Fibroblast of skin of back (primary cell): ENCODE data around the gene MYOM3. TPM values are rescaled to one million over a fixed set of nuclear protein-coding genes. Genes with fewer than 3 reads are reported as not detected.

Experiments
- DNase-seq: peaks from one replicate; pipeline ENCODE4 v3.0.0-alpha.2; 2013
- polyA plus RNA-seq, 2 experiments: library from polyadenylated mRNA; unstranded; fragments of 120-200 nt; gene quantifications; one replicate each; pipeline ENCODE4 v1.2.1, GENCODE V29; 2013; ENCODE audit not compliant: insufficient read length in 2 of 2

The MYOM3 gene
- 0.73 TPM for polyA plus RNA-seq (2013, experiment 1 of 2; ENCODE audit: insufficient read length)
- 1.1 TPM for polyA plus RNA-seq (2013, experiment 2 of 2; ENCODE audit: insufficient read length)

DNA sequence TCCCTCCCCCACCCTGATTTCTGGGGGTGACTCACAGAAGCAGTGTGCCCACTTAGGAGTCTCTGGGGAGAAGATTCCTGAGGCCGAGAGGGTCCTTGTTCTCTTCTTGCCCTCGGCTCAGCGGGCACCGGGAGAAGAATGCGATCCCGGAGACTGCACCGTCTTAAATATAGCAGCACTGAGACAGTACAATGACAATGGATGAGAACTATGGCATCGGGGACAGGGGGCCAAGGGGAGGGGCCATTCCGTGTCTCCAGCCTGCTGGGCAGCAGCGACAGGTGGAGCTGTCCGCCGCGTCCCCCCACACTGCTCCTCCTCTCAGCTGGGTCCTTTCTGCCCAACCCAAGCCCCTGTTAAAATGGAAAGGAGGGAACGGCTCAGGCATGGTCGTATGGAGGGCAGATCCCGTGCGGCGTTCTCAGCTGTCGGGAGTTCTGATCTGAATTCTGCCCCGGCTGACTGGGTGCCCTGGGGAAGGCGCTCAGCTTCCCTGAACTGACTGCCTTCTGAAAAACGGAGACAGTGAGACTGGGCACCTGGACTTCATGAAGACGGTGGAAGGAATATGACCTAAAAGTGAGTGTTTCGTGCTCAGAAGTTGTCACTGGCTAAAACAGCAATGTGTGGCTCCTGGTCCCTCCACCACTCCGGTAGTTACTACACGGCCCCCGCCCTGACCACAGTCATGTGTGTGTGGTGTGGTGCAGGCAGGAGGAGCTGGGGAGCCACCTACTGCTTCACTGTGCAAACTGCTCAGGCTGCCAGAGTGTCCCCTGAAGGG, at the start of gene MYOM3:
TSS of gene MYOM3 (minus strand) at position 140 of the 784 bp plus-strand sequence. CDS start 3,499 bp downstream, outside the sequence.
- peak; percentile 73 for DNase-seq

DNA sequence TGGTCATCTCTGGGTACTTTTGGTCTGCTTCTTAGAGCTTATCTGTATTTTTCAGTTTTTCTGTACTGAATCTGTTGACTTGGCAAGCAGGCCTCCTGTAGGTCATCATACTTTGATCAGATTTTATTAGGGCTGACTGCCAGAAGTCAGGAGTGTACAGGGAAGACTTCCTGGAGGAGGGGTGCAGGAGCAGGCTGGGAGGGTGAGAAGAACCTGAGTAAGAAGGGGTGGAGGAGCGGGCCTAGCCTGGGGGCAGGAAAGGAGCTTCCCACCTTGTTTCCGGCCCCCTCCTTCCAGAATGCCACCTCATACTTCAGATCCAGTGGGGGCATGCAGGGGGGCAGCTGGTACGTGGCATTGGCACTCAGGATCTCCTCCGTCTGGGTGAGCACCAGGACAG, 49.3 kb upstream of the MYOM3 start:
- no peak for DNase-seq

DNA sequence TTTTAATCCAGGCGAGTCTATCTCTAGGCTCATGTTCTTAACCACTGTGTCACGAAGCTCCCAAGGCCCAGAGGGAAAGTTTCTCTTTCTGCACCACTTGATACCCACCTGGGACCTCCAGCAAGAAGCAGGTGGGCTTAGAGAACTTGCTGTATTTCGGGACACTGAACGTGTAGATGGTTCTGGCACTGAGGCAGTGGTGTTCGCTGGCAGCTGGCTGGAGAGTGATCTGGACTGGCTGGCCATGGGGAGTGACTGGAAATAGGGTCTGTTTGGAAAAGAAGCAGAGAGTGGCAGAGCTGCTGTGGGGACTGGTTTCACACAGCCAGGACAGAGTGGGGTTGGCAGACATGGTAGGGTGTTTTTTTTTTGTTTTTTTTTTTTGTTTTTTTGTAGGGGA, 47.4 kb upstream of the MYOM3 start:
- DNase-seq, result no peak

DNA sequence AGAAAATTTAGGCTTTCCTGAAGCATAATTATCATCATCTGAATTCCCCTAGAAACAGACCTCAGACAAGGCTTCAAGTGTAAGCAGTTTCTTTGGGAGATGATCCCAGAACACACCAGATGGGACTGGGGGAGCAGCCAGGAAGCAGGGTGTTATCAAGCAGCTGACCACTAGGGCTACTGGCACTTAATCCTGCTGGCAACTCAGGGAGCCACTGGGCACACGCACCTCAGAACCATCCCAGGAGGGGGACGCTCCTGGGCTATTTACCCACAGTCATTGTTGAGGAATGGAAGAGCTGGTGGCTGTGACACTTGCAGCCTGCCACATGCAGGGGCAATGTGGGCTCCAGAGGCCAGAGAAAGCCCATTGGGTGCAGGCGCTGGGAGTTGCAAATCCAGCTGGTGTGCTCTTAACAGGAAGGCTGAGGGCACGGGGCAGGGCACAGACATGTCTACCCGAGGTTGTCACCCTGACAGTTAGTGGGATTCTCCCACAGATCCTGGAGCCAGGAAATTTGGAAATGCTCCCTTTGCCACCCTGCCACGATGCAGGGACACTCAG, 46.1 kb upstream of the MYOM3 start:
- DNase-seq, result peak; percentile 5

DNA sequence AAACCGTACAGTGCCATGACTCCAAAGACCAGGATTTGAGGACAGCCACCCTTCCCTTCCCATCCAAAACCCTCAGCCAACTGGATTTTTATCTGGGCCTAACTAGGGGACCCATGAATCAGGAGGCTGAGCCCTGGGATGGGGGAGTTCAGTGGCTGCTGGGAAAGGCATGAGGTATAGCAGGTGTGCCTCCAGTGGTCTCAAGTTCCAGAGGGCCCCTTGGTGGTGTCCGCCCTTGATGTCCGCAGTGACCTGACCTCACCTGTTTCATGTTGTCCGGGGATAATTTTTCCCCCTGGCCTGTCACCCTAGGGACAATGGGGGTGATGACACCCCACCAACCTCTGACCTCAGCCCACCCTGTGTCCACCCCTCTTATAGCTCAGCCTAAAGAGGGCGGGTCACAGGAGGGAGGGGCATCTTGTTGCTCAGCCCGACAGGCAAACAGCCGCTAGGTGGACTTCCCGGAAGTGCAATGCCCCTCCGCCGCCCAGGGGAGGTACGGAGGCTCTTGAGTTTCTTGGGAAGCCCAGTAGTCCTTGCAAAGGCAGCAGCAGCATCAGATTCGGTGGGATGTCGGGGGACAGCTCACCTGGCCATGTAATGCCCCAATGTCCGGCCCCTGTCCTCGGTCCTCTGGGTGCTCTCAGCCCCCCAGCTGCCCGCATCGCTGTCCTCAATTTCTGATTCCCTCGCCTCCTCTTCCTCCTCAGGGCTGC, 44.8 kb upstream of the MYOM3 start:
- DNase-seq, result no peak

DNA sequence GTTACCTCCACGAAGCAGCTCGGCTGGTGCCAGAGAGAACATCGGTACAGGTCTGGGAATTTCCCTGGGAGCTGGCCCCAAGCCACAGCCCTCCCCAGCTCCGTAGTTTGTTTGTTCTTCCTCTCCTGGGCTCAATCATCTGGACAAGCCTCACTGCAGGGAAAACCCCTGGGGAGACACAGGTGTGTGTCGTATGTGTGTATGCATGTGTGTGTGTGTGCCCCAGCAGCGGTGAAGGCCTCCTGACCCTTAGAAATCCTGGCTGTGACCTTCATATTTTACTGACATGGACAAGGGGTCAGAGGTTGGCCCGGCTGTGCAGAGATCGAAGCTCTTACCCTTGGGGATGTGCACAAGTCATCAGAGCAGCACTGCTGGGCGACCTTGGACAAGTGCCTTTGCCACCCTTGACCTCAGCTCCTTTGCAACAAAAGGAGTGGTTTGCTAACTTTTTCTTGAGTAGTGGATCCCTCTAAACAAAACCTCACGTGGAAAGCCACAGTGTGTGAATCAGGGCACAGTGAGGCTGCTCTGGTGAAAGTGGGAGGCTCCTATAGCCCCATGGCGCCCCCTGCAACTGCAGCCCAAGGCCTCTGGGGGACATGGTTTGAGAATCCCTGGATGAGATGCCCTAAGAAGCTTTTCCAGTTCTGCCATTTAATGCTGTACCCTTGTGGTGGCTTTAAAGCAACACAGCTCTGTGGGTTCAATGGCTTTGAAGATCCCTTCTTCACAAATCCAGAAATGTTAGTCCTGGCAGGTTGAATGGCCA, 43.3 kb upstream of the MYOM3 start:
- DNase-seq, result no peak

DNA sequence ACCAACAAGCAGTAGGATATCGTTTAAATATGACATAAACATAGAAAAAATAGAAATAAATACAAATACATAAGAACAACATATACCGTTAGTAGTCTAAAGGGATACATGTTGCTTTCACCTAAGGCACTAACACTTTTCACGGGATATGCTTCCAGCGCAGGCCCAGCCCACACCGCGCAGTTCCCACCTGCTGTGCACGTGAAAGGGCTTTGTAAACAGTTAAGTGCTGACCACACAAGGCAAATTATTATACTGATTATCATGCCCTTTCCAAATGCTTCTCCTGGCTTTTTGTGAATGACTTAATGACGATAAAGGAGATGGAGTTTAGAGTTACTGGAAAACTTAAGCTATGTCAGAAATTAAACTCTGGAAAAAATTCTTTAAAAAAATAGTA, 42.3 kb upstream of the MYOM3 start:
- no peak for DNase-seq

DNA sequence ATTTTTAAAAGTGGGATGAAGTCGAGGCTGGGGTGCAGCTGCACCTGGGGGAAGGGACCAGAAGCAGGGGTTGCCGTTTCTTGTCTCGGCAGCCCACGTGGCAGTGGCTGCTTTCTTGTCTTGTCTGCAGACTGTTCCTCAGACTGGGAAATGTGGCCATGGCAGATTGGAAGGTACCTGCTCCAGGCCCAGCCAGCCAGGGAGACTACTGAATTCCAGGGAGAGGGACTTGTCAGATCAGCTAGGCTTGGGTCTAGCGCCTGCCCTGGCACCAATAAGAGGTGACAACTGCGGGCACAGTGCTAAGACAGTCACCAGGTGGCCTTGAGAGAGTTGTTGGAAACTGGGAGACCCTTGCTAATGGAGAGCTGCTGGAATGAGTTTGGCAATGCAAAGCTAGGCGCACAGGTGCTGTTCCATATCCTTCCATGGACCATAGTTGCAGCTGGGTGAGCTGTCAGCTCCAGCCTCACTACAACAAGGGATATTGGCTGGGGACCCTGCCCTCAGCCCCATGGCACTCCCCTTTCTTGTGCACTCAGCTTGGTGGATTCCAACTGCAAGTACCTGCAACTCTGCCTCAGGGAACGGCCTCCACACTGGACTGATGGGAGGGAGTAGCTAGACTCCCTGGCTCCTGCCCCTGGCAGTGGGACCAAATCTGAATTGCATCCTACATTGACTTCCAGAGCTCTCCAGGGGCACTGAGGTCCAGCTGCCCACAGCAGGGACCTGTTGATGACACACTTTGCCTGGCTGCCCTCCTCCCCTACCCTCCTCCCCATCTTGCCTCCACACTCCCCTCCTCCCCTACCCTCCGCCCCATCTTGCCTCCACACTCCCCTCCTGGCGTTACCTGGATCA, 40.9 kb upstream of the MYOM3 start:
- no peak for DNase-seq

DNA sequence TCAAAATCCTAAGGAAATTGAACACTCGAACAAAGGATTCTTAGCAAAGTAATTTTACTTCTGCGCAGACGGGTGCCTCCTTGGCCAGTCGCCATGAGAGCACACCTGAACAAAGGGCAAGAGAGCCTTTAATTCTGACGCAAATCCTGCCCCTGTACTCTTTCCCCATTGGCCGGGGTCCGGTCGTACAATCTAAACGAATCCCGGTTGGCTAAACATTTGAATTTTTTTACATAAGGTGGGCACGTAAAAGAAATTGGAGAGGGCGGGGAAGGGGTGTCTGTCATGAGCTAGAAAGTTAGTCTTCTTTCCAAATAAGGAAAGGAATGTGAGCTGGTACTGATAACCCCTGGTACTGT, 39.2 kb upstream of the MYOM3 start:
- DNase-seq, result no peak

DNA sequence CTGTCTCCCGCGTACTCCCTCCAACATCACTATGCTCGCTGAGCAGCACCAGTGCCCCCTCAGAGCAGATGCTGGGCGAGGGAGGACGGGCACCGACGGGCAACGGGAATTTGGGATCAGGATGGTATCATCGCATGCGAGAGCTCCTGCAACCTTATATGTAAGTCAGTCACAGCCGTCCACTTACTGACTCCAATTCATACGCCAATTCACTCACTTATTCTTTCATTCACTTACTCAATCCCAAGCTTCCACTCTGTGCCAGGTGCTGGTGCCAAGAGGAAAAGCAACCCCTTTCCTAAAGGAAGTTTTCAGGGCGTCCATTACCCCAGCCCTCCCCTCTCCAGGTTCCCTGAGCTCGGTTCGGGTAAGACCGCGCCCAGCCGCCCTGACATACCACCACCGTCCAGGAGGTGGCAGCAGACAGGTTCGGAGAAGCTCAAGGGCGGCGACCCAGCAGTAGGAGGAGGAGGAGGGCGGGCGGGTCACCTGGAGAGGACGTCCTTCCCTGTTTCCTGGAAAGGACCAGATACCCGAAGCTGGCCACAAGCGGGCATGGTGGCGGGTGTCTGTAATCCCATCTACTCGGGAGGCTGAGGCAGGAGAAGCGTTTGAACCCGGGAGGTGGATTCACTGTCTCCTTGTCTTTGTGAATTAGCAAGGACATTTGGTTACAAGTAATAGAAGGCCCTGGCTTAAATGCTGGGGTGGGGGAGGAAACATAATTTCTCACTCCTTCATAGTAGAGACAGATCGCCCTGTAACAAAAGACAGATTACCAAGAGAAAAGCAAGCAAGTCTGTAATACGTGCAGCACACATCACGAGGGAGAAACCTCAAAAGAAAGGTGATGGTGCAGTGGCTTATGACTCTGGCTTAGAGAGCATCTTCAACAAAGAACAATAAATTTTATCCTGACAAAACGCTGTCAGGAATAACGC, 38.6 kb upstream of the MYOM3 start:
- DNase-seq, result peak; percentile 69

DNA sequence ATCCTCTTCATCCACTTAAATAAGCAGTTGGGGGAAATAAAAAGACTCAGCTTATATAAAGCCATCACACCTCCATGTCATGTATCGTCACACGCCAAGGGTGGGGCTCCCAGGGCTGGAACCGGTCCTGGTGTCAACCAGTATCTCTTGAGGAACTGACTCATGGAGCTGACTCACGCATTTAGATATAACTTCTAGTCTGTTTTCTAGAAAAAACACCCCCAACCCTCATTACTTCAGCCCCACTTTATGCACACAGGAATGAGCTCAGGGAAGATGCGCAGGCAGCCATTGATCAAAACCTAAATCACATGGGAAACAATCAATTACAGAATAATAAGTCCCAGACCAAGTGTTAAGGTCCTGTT, 37.9 kb upstream of the MYOM3 start:
- DNase-seq, result peak; percentile 79

DNA sequence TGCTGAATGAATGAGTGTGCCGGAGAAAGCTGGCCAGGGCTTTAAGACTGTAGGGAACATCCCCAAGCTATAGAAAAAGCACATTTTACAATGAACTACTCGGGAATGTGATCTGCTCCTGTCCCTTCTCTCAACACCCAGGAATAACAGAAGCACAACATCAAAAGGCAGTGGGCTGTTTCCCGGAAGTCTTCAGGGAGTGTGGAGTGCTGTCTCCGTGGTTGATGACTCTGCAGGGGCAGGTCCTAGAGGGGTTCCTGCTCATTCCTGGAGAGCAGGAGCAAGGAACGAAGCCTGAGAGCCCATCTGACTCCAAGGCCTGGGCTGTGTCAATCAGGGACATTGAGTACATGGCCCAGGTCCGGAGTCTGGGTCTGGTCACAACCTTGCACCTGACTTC, 35.9 kb upstream of the MYOM3 start:
- DNase-seq, result no peak

DNA sequence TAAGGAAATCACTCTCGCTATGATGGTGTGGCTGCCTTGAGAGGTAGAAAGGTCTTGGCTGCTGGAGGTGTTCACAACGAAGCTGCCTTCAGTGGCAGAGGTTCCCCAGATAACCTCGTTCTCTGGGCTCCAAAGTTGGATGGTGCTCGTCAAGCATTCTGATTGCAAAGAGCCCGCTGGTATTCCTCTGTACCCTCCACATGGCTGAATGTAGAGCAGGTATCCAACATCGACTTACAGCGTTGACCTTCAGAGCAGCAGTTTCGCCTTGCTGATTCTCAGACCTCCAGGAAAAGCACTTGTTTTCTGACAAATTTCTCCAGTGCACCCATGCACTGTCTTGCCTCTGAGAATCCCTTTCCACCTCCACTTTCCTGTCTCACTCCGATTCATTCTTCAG, 35.3 kb upstream of the MYOM3 start:
- no peak for DNase-seq

DNA sequence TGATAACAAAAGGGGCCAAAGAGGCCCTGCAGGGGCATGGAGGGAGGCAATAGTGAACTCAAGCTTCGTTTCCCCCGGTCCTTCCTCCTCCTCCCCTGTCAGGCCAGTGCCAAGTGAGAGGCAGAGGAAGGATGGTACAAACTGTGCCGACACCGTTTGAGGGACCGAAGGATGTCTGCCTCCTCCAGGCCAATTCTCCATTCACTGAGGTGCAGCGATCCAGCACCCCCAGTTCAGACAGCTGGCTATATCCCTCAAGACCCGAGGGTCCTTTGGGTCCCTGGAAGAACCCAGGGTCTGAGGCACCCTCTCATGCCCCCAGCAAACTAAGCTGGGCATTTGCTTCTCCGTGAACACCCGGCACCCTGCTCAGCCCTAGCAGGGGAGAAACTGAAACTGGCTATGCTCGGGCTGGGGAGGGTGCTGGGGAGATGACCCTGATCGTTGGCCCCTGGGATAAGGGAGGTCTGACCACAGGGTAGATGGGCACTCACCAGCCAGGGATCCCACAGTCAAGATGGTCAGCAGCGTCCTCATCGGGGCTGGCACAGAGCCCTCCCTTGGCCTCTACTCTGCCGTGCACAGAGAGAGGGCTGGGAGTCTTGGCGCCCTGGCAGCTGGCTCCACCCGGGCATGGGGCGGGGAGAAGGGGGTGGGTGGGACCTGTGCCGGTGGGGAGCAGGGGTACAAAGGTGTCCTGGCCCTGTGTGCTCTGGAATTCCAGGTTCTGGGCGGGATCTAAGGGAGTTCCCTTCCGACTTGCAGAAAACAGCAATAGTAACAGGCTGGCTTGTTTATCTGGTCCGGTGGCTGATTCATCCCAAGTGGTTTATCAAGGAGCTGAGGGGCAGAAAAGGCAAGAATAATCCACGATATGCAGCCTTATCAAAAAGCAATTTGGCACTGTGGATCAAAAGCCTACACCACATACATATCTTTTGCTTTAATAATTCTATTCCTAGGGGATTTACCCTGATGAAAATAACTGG, 30.9 kb upstream of the MYOM3 start, which contains the start of gene IL22RA1:
TSS of gene IL22RA1 (minus strand) at position 595 of the 989 bp plus-strand sequence. CDS start at position 537, 58 bp downstream.
- no peak for DNase-seq

DNA sequence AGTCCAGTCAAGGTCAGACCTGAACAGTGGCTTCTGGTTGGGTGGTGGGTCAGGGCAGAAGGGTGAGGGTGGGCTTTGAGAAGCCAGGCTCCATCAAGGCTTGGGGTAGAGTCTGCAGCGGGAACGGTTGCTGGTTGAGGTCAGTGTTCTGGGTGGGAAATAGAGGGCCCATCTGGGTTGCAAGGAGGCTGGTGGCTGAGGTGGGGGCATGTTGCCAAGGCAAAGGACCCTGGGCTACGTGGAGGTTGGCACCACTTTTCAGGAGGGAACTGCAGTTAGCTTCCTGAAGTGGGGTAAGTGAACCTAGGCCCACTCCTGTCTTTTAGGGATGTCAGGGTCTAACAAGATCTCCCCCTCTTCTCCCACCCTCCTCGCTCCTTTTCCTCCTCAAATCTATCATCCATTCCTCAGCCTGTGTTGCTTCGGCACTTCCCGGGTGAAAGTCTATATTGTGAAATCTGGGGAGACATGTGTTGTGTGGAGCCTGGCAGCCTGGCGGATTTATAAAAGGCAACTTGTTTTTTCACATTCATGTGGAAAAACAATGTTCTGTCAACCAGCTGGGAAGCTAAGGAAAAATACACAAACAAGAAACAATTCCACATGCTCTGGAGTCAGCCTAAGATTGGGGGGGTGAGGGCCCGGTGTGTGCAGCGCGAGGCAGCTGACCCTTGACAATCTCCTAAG, 29.5 kb upstream of the MYOM3 start:
- no peak for DNase-seq

DNA sequence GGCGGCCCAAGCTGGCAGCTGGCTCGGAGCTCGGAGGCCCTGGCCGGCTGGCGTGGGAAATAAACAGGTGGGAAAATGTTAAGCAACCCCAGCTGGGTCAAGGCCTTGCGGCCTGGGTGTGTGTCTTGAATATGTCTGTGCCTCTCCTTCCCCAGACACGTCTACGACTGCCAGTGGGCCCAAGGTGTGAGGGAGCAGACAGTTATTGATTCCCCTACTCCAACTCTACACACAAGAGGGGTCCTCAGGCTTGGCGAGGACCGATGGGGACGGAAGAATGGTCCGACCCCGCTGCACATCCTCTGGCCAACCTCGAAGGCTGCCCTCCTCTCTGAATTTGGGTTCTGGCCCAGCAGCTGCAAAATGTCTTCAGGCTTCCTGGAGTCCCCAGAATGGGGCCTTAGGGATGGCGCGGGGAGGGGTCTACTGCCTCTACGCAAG, 28.8 kb upstream of the MYOM3 start:
- no peak for DNase-seq

DNA sequence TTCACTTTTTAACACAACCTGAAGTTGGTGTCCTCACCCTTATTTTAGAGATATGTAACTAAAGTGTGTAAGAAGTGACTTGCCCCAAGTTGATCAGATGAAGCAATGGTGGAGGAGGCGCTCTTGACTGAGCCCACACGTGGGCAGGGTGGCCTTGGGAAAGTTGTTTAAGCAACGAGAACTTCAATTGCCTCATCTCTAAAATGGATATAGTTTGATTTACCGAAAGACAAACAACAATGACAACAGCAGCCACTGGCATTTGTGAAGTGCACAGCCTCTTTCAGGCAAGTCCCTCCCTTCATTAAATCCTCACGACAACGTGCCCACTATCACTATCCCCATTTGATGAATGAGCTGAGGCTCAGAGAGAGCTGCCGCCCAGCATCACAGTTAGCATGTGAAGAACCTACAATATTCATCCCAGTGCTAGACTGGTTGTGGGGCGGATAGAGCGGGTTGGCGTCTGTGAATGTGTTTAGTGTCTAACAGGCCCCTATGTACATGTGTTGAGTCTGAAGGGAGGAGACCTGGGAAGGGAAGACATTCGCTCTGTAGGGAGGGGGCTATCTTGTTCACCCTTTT, 28.0 kb upstream of the MYOM3 start:
- no peak for DNase-seq

DNA sequence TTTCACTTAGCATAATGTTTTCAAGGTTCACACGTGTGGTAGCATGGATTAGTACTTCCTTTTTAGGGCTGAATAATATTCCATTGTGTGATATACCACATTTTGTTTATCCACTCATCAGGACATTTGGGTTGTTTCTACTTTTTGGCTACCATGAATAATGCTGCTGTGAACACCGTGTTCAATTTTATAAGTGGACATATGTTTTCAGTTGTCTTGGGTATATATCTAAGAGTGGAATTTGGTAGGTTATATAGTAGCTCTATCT, 27.2 kb upstream of the MYOM3 start:
- no peak for DNase-seq
